Ovary (tissue), 9 donors: ENCODE results near the gene ARHGEF12. TPM values are rescaled to one million over a fixed set of nuclear protein-coding genes. Genes with fewer than 3 reads are reported as not detected.

Source experiments
- DNase-seq, 5 donors: peaks; one replicate each; pipeline ENCODE4 v3.0.0-alpha.2; 2019 to 2020
- H3K27ac ChIP-seq, 2 donors: fragments of 200-600 bp; one replicate each; pipeline versions ENCODE4 v1.5.1 to v1.8.0; 2019 to 2022
- H3K27me3 ChIP-seq: fragments of 200-600 bp; one replicate; pipeline ENCODE4 v1.8.0; 2022
- H3K36me3 ChIP-seq: fragments of 200-600 bp; sonication (generic); one replicate; pipeline ENCODE4 v1.5.1; 2019
- H3K4me1 ChIP-seq: one replicate; pipeline ENCODE4 v1.8.1; 2013; ENCODE audit warnings: mild to moderate bottlenecking, moderate library complexity; ENCODE audit not compliant: insufficient read depth
- H3K4me3 ChIP-seq: fragments of 200-600 bp; sonication (generic); one replicate; pipeline ENCODE4 v1.5.1; 2017
- H3K9me3 ChIP-seq, 2 donors: fragments of 200-600 bp in 1 of 2; sonication (generic) in 1 of 2; one replicate each; pipeline versions ENCODE4 v1.5.1 to v1.8.1; 2013 to 2019; ENCODE audit warnings: mild to moderate bottlenecking in 1 of 2, moderate library complexity in 1 of 2
- CTCF ChIP-seq, 3 donors: fragments of 450-650 bp in 2 of 3; fragments of 200-600 bp in 1 of 3; IDR thresholded peaks; one replicate each; pipeline versions ENCODE4 v1.5.1 to v1.8.0; 2016 to 2022; ENCODE audit warnings: antibody characterized with exemption in 3 of 3, mild to moderate bottlenecking in 1 of 3
- EP300 ChIP-seq: sonication (generic); formaldehyde crosslinking; IDR thresholded peaks from one replicate; pipeline ENCODE4 v1.6.1; 2017; ENCODE audit warnings: antibody characterized with exemption
- POLR2A ChIP-seq: fragments of 450-650 bp; IDR thresholded peaks from one replicate; pipeline ENCODE4 v1.6.1; 2017; ENCODE audit warnings: antibody characterized with exemption, mild to moderate bottlenecking, moderate library complexity
- WGBS, 3 donors: extraction: QIAGEN DNeasy Blood & Tissue Kit in 1 of 3; methylation state at CpG; one replicate each; pipeline versions ENCODE4 v1.1.5 to v1.1.7; 2013 to 2017; 5-methylcytosine and 5-hydroxymethylcytosine counted together
- intact Hi-C, 4 donors: fragments of 100-400 bp; cut with DNase I; formaldehyde crosslinking; loops; one replicate each; pipeline versions ENCODE4 v1.11.0 to v1.15.1; 2022 to 2023
- polyA plus RNA-seq, 2 donors: library from polyadenylated mRNA; stranded (reverse); fragments of 200-250 nt in 1 of 2; fragments of 350-450 nt in 1 of 2; fragmentation: Illumina TruSeq in 1 of 2; extraction: RNeasy Lipid Tissue Mini Kit (QIAGEN cat#74804) in 1 of 2; gene quantifications; one replicate each; pipeline ENCODE4 v1.2.3, GENCODE V29; 2013 to 2014
- total RNA-seq, 7 donors: library from RNA; depleted of rRNA in 2 of 7; stranded (reverse); fragments of >200 nt in 2 of 7; fragmentation: NEBNext Ultra II Directional in 3 of 7; extraction: Animal tissue kit (Norgen Biotek cat#: 25700) in 3 of 7; gene quantifications; one replicate each; pipeline versions ENCODE4 v1.1.0 to v1.2.4, GENCODE V29; 2016 to 2023
- donor health status: DM: no; HTN: no; CAD: no; lungs with moderate emphysema.
- donor health status: DM: no; HTN: no; CAD: no.
- donor health status: Bipolar disorder and iron deficiency.
- donor health status: DM: yes; HTN: yes; CAD: no.
- donor health status: DM: no; HTN: no; CAD: no.
- donor health status: DM: yes; HTN: yes; CAD: no.

The ARHGEF12 gene
- total and polyA plus RNA-seq, 9 donors = 22.1 to 92.9 (median 69.3) TPM

- Histone ChIP-seq H3K27me3 (no peaks in the 10 kb centered on the region), H3K36me3 (no peaks in the 10 kb centered on the region), H3K4me3 (peak overlapping the region; percentile 67), H3K27ac (peak overlapping the region in 1 of 2 donors; percentile 9), H3K9me3 (no peaks in the 10 kb centered on the region), H3K4me1 (peaks cover 9% of the 10 kb centered on the region)
- DNase-seq = no peak
- WGBS, 3 donors = 15 to 23% (median 17%) methylated on average over 6 of the region's 6 CpGs
- intact Hi-C loops = loop anchor here in 3 of 4 donors (10.0 kb wide), 1 partner anchor 95 kb away; no protein-coding TSS in a partner anchor
- TF ChIP-seq CTCF (IDR thresholded peaks at IDR 0.05) = no peak
- no peak for TF ChIP-seq EP300
- no peak for TF ChIP-seq POLR2A
These were observed 3.2 kb downstream of the ARHGEF12 start for GRCh38 chr11:120339394-120339890.

- no peak for DNase-seq
- Histone ChIP-seq H3K36me3 (no peaks in the 10 kb centered on the region), H3K27me3 (no peaks in the 10 kb centered on the region), H3K4me1 (peaks cover 9% of the 10 kb centered on the region), H3K9me3 (no peaks in the 10 kb centered on the region), H3K27ac (no peak overlapping the region), H3K4me3 (peak overlapping the region; percentile 67)
- WGBS, 3 donors = 15 to 20% (median 18%) methylated on average over 2 of the region's 2 CpGs
- intact Hi-C loops = no loop called here
- no peak for TF ChIP-seq CTCF (IDR thresholded peaks at IDR 0.05)
- TF ChIP-seq POLR2A = no peak
- no peak for TF ChIP-seq EP300
These were observed 4.3 kb downstream of the ARHGEF12 start for GRCh38 chr11:120340529-120340928.

- H3K4me1 ChIP-seq = peaks cover 11% of the 10 kb centered on the region
- no peaks in the 10 kb centered on the region for H3K9me3 ChIP-seq
These were observed 6.0 kb downstream of the ARHGEF12 start for GRCh38 chr11:120342226-120342625.

GRCh38 chr11:120342678-120343077 lies 6.5 kb downstream of the ARHGEF12 start:
- 48 to 55% (median 50%) methylated on average over 3 of the region's 3 CpGs for WGBS, 3 donors
- Histone ChIP-seq H3K27me3 (no peaks in the 10 kb centered on the region), H3K4me1 (peaks cover 11% of the 10 kb centered on the region), H3K9me3 (no peaks in the 10 kb centered on the region), H3K36me3 (no peaks in the 10 kb centered on the region), H3K4me3 (no peak overlapping the region), H3K27ac (no peak overlapping the region)
- TF ChIP-seq EP300 = no peak
- no peak for TF ChIP-seq POLR2A
- TF ChIP-seq CTCF (IDR thresholded peaks at IDR 0.05) = no peak
- intact Hi-C loops = no loop called here
- DNase-seq = no peak

More at GRCh38 chr11:120342226-120342625, 6.0 kb downstream of the ARHGEF12 start:
- WGBS, 3 donors = 84 to 90% (median 88%) methylated on average over 3 of the region's 3 CpGs
- no peak for TF ChIP-seq EP300
- TF ChIP-seq POLR2A = no peak
- TF ChIP-seq CTCF (IDR thresholded peaks at IDR 0.05) = no peak
- no peak overlapping the region for H3K4me3 ChIP-seq
- no peak overlapping the region for H3K27ac ChIP-seq
- DNase-seq = no peak
- intact Hi-C loops = no loop called here
- no peaks in the 10 kb centered on the region for H3K27me3 ChIP-seq
- no peaks in the 10 kb centered on the region for H3K36me3 ChIP-seq
